A549 (cell line): ENCODE results near the gene PDCD2L. TPM values are rescaled to one million over a fixed set of nuclear protein-coding genes. Genes with fewer than 3 reads are reported as not detected.

Source experiments
- ATAC-seq, 2 experiments: fragments of 200-7000 bp in 1 of 2; fragments of >200 bp in 1 of 2; cut with Nextera tagmentation in 1 of 2; cut with Tn5 transposase in 1 of 2; 3 replicates each; pipeline versions ENCODE4 v1.8.0 to v1.9.1; 2018 to 2020; ENCODE audit warnings: mild to moderate bottlenecking in 1 of 2, moderate library complexity in 1 of 2
- CTCF ChIA-PET: fragments of 300-600 bp; sonication (Branson Sonifier 250); formaldehyde crosslinking; extraction: SDS; loops from one replicate; lab custom pipeline; 2021; ENCODE audit warnings: antibody characterized with exemption, inconsistent platforms; lab: Yijun Ruan, JAX
- POLR2A ChIA-PET: fragments of 350-600 bp; formaldehyde crosslinking; extraction: SDS; loops from one replicate; lab custom pipeline; 2021; ENCODE audit warnings: antibody characterized with exemption, inconsistent platforms; lab: Yijun Ruan, JAX
- DNase-seq, 2 experiments: peaks; one replicate each; pipeline versions ENCODE4 v3.0.0 to v3.0.0-alpha.2; 2011 to 2016; ENCODE audit warnings: low read depth in 1 of 2, low spot score in 1 of 2
- FAIRE-seq: peaks from 2 replicates; lab custom pipeline; 2011; peaks lifted over from hg19 to GRCh38; lab: Jason Lieb, UNC
- H3K27ac ChIP-seq, 2 experiments: fragments of >200 bp; sonication (Bioruptor Twin); formaldehyde crosslinking; 3 replicates each; pipeline ENCODE4 v1.5.1; 2016 to 2017
- H3K4me1 ChIP-seq: fragments of >200 bp; sonication (Bioruptor Twin); formaldehyde crosslinking; 3 replicates; pipeline ENCODE4 v1.6.1; 2016
- H3K4me2 ChIP-seq: fragments of >200 bp; sonication (Bioruptor Twin); formaldehyde crosslinking; 3 replicates; pipeline ENCODE4 v1.6.1; 2016
- H3K4me3 ChIP-seq: fragments of >200 bp; sonication (Bioruptor Twin); formaldehyde crosslinking; 3 replicates; pipeline ENCODE4 v1.5.1; 2016
- H3K9me3 ChIP-seq: fragments of >200 bp; sonication (Bioruptor Twin); formaldehyde crosslinking; 3 replicates; pipeline ENCODE4 v1.6.1; 2016
- CBX2 ChIP-seq: fragments of 200-600 bp; sonication (generic); IDR thresholded peaks from 2 replicates; pipeline ENCODE4 v1.6.1; 2016; ENCODE audit warnings: low read depth, mild to moderate bottlenecking, borderline replicate concordance
- CBX8 ChIP-seq: fragments of 200-600 bp; sonication (generic); IDR thresholded peaks from 2 replicates; pipeline ENCODE4 v1.6.1; 2016
- CHD4 ChIP-seq: fragments of 200-600 bp; sonication (generic); IDR thresholded peaks from 2 replicates; pipeline ENCODE4 v1.6.1; 2016; ENCODE audit warnings: antibody characterized with exemption, mild to moderate bottlenecking, borderline replicate concordance
- E2F6 ChIP-seq: IDR thresholded peaks from 2 replicates; pipeline ENCODE4 v1.6.1; 2012; ENCODE audit warnings: low read depth, borderline replicate concordance
- EHF ChIP-seq: fragments of 250-450 bp; sonication (Bioruptor Pico); IDR thresholded peaks from 2 replicates; pipeline ENCODE4 v1.5.0; 2020; ENCODE audit warnings: mild to moderate bottlenecking
- EHMT2 ChIP-seq: fragments of 200-600 bp; sonication (generic); IDR thresholded peaks from 2 replicates; pipeline ENCODE4 v1.6.1; 2016; ENCODE audit warnings: antibody characterized with exemption, low read depth, mild to moderate bottlenecking, moderate library complexity
- ELK1 ChIP-seq: fragments of 150-350 bp; IDR thresholded peaks from 2 replicates; pipeline ENCODE4 v1.6.1; 2014; ENCODE audit warnings: low read depth, mild to moderate bottlenecking, low read length
- FOSB ChIP-seq: fragments of 250-450 bp; sonication (Bioruptor Pico); IDR thresholded peaks from 2 replicates; pipeline ENCODE4 v1.5.0; 2020; ENCODE audit warnings: mild to moderate bottlenecking, moderate library complexity
- FOSL2 ChIP-seq, 2 experiments: fragments of 450-650 bp in 1 of 2; fragments of >200 bp in 1 of 2; sonication (Bioruptor Twin) in 1 of 2; formaldehyde crosslinking; IDR thresholded peaks; 2 replicates each; pipeline versions ENCODE4 v1.5.0 to v1.6.1; 2016 to 2020; ENCODE audit warnings: mild to moderate bottlenecking in 1 of 2, moderate library complexity in 1 of 2
- HDAC2 ChIP-seq: fragments of 200-600 bp; sonication (generic); IDR thresholded peaks from 2 replicates; pipeline ENCODE4 v1.6.1; 2016
- HEYL ChIP-seq: fragments of 250-450 bp; sonication (Bioruptor Pico); IDR thresholded peaks from 2 replicates; pipeline ENCODE4 v1.8.0; 2021; ENCODE audit warnings: mild to moderate bottlenecking, moderate library complexity
- HOXA7 ChIP-seq: fragments of 250-450 bp; sonication (Bioruptor Pico); IDR thresholded peaks from 2 replicates; pipeline ENCODE4 v1.5.0; 2020; ENCODE audit warnings: mild to moderate bottlenecking, moderate library complexity
- JUN ChIP-seq, 2 experiments: fragments of >200 bp; sonication (Bioruptor Twin); formaldehyde crosslinking; IDR thresholded peaks; 2 replicates in 1 of 2; 3 replicates in 1 of 2; pipeline ENCODE4 v1.6.1; 2016 to 2017
- MAFK ChIP-seq: fragments of 450-650 bp; IDR thresholded peaks from 2 replicates; pipeline ENCODE4 v1.6.1; 2014; ENCODE audit not compliant: partially characterized antibody
- NFE2L2 ChIP-seq: fragments of 150-350 bp; conservative IDR thresholded peaks from 2 replicates; pipeline ENCODE4 v1.6.1; 2014; ENCODE audit warnings: low read length
- NPAS2 ChIP-seq: fragments of 250-450 bp; sonication (Bioruptor Pico); IDR thresholded peaks from 2 replicates; pipeline ENCODE4 v1.8.0; 2022; ENCODE audit warnings: mild to moderate bottlenecking, moderate library complexity, borderline replicate concordance
- PBX3 ChIP-seq: IDR thresholded peaks from 2 replicates; pipeline ENCODE4 v1.6.1; 2012
- PHF8 ChIP-seq: fragments of 200-600 bp; sonication (generic); IDR thresholded peaks from 2 replicates; pipeline ENCODE4 v1.6.1; 2016; ENCODE audit warnings: low read depth, mild to moderate bottlenecking, antibody characterized with exemption, moderate library complexity, borderline replicate concordance
- POLR2A ChIP-seq: IDR thresholded peaks from 2 replicates; pipeline ENCODE4 v1.6.1; 2012; ENCODE audit warnings: mild to moderate bottlenecking, low read length
- POLR2AphosphoS2 ChIP-seq: conservative IDR thresholded peaks from 2 replicates; pipeline ENCODE4 v1.6.1; 2012; ENCODE audit warnings: low read length, improper control_type of control experiment, inconsistent platforms
- RFX5 ChIP-seq: fragments of 450-650 bp; IDR thresholded peaks from 2 replicates; pipeline ENCODE4 v1.7.1; 2014; ENCODE audit warnings: antibody characterized with exemption, mild to moderate bottlenecking, moderate library complexity
- SREBF2 ChIP-seq: fragments of 450-650 bp; IDR thresholded peaks from 2 replicates; pipeline ENCODE4 v1.6.1; 2014; ENCODE audit warnings: mild to moderate bottlenecking, moderate library complexity
- TP53 ChIP-seq: fragments of 250-450 bp; sonication (Bioruptor Pico); IDR thresholded peaks from 2 replicates; pipeline ENCODE4 v1.5.0; 2021; ENCODE audit warnings: mild to moderate bottlenecking, moderate library complexity
- USF2 ChIP-seq: fragments of 450-650 bp; IDR thresholded peaks from 2 replicates; pipeline ENCODE4 v1.6.1; 2014; ENCODE audit warnings: antibody characterized with exemption
- ZC3H11A ChIP-seq: fragments of 450-650 bp; IDR thresholded peaks from 2 replicates; pipeline ENCODE4 v1.6.1; 2014; ENCODE audit warnings: antibody characterized with exemption, mild to moderate bottlenecking
- ZFP36 ChIP-seq: fragments of 450-650 bp; IDR thresholded peaks from 2 replicates; pipeline ENCODE4 v1.6.1; 2014; ENCODE audit warnings: borderline replicate concordance; ENCODE audit not compliant: partially characterized antibody
- ZNF302 ChIP-seq: fragments of 250-450 bp; sonication (Bioruptor Pico); IDR thresholded peaks from 2 replicates; pipeline ENCODE4 v1.9.0; 2021; ENCODE audit warnings: inconsistent platforms, mild to moderate bottlenecking, moderate library complexity
- WGBS: methylation state at CpG from one replicate; pipeline ENCODE4 v1.1.6; 2017; ENCODE audit errors: missing lambda C conversion rate; 5-methylcytosine and 5-hydroxymethylcytosine counted together
- polyA plus RNA-seq, 4 experiments: library from polyadenylated mRNA; depleted of rRNA in 3 of 4; stranded (reverse); fragments of >200 nt; fragmentation: RNase III in 1 of 4; extraction: RNeasy Plus Mini Kit Qiagen cat#74134 plus additional on column Dnase treatment in 1 of 4; gene quantifications; 2 replicates in 3 of 4; 3 replicates in 1 of 4; pipeline ENCODE4 v1.2.3, GENCODE V29; 2011 to 2017

Gene PDCD2L
- polyA plus RNA-seq, 2 of the 4 experiments (the other 2 are of a cell fraction), result 31.5 to 68.9 TPM

GRCh38 chr19:34355201-34355600 lies 49.0 kb upstream of the PDCD2L start:
- no peak overlapping the region for H3K4me3 ChIP-seq
- ATAC-seq, result no peak
- H3K27ac ChIP-seq, result no peak overlapping the region
- ChIA-PET CTCF (interaction anchor here (1.1 to 18.3 kb wide), 2 partner anchors 20 to 577 kb away, joined by 4 to 348 read pairs; no protein-coding TSS in a partner anchor), POLR2A (no interaction called here)
- no peaks in the 10 kb centered on the region for H3K9me3 ChIP-seq
- H3K4me2 ChIP-seq, result no peak overlapping the region
- no peak for DNase-seq
- FAIRE-seq, result no peak
- peaks cover 20% of the 10 kb centered on the region for H3K4me1 ChIP-seq
- WGBS, result 89% methylated on average over 8 of the region's 8 CpGs
- no peak for TF ChIP-seq NPAS2 (CRISPR knock-in tag)
- no peak for TF ChIP-seq NFE2L2
- TF ChIP-seq EHF (CRISPR knock-in tag), result no peak
- no peak for TF ChIP-seq PHF8
- TF ChIP-seq, all 56 proteins: peak for 0

- Histone ChIP-seq H3K4me3 (no peak overlapping the region), H3K27ac (no peak overlapping the region), H3K4me1 (peaks cover 17% of the 10 kb centered on the region), H3K4me2 (no peak overlapping the region), H3K9me3 (no peaks in the 10 kb centered on the region)
- ATAC-seq (no peak), DNase-seq (no peak), FAIRE-seq (no peak)
- CTCF ChIA-PET, result interaction anchor here (0.8 to 18.3 kb wide), 5 partner anchors 22 to 132 kb away, joined by 3 to 348 read pairs (median 3); no protein-coding TSS in a partner anchor
- POLR2A ChIA-PET, result no interaction called here
- 95% methylated on average over 4 of the region's 4 CpGs for WGBS
- no peak for TF ChIP-seq POLR2AphosphoS2
- TF ChIP-seq CBX8, result no peak
- no peak for TF ChIP-seq USF2
- TF ChIP-seq ZFP36, result no peak
- TF ChIP-seq CBX2, result no peak
- TF ChIP-seq HDAC2, result no peak
- no peak for TF ChIP-seq TP53
- no peak for TF ChIP-seq FOSL2 (IDR thresholded peaks at IDR 0.05)
- no peak for TF ChIP-seq FOSL2 (CRISPR knock-in tag; IDR thresholded peaks at IDR 0.05)
- no peak for TF ChIP-seq FOSB (CRISPR knock-in tag)
These were observed 47.3 kb upstream of the PDCD2L start for GRCh38 chr19:34356875-34357274.

- no peak overlapping the region for H3K4me2 ChIP-seq
- ATAC-seq (no peak), DNase-seq (no peak), FAIRE-seq (no peak)
- no peaks in the 10 kb centered on the region for H3K9me3 ChIP-seq
- 0 out of 6 replicates have a peak overlapping the region, but pooled peaks of 1 of the 2 experiments have one; percentile 1 for H3K27ac ChIP-seq
- CTCF ChIA-PET, result interaction anchor here (0.8 to 18.3 kb wide), 4 partner anchors 22 to 73 kb away, joined by 3 to 348 read pairs (median 4); no protein-coding TSS in a partner anchor
- 95% methylated on average over 4 of the region's 4 CpGs for WGBS
- H3K4me3 ChIP-seq, result no peak overlapping the region
- no peak for TF ChIP-seq ZC3H11A
- no peak for TF ChIP-seq HOXA7 (CRISPR knock-in tag)
- 0 out of 5 replicates have a peak, but pooled peaks of 1 of the 2 experiments have one; percentile 40 for TF ChIP-seq JUN (IDR thresholded peaks at IDR 0.05)
- TF ChIP-seq POLR2A, result 0 out of 2 replicates have a peak, but pooled peaks have one; percentile 7
- peaks cover 17% of the 10 kb centered on the region for H3K4me1 ChIP-seq
- POLR2A ChIA-PET, result no interaction called here
These were observed 46.8 kb upstream of the PDCD2L start for GRCh38 chr19:34357431-34357830.

GRCh38 chr19:34359140-34359953 lies 44.9 kb upstream of the PDCD2L start:
- DNase-seq (peak; percentile 100), FAIRE-seq (peak; percentile 97), ATAC-seq (peak; percentile 92 to 96)
- Histone ChIP-seq H3K27ac (peak overlapping the region; percentile 90 to 92), H3K4me1 (peaks cover 20% of the 10 kb centered on the region), H3K9me3 (no peaks in the 10 kb centered on the region), H3K4me2 (peak overlapping the region; percentile 86), H3K4me3 (peak overlapping the region; percentile 47)
- ChIA-PET POLR2A (interaction anchor here (0.6 to 2.1 kb wide), 11 partner anchors 8 to 1057 kb away, joined by 3 to 10 read pairs (median 4); partner anchors contain the start of genes CEBPA and UBA2), CTCF (interaction anchor here (0.6 to 18.3 kb wide), 35 partner anchors 8 to 953 kb away, joined by 3 to 348 read pairs (median 3); partner anchors contain the start of gene KCTD15)
- 3% methylated on average over 58 of the region's 61 CpGs for WGBS
- no peak for TF ChIP-seq SREBF2
- TF ChIP-seq ELK1, result no peak
- TF ChIP-seq MAFK, result peak; percentile 100
- peak; percentile 82; the same call in 1 of the 2 replicates for TF ChIP-seq E2F6
- TF ChIP-seq RFX5, result peak; percentile 3; the same call in 1 of the 2 replicates
- no peak; the same call in 1 of the 2 replicates for TF ChIP-seq ZNF302 (CRISPR knock-in tag)
- TF ChIP-seq EHMT2, result no peak
- no peak for TF ChIP-seq CHD4
- TF ChIP-seq NFE2L2, result peak; percentile 99
- TF ChIP-seq PBX3, result 0 out of 2 replicates have a peak, but pooled peaks have one; percentile 58
- no peak for TF ChIP-seq HEYL (CRISPR knock-in tag)
